ENCODE results near the gene PRRG3. TPM values are rescaled to one million over a fixed set of nuclear protein-coding genes. Genes with fewer than 3 reads are reported as not detected.

The PRRG3 gene
- total and polyA plus RNA-seq, 9 of the 15 experiments (the other 6 are each of a cell fraction or from before 2014, with no cell fraction given): not detected

- no peak for TF ChIP-seq CCAR2 (IDR thresholded peaks at IDR 0.05; ENCODE audit: low read depth, low read length)
These were observed 58.8 kb downstream of the PRRG3 start (continued) for GRCh38 chrX:151754047-151754429.

DNA sequence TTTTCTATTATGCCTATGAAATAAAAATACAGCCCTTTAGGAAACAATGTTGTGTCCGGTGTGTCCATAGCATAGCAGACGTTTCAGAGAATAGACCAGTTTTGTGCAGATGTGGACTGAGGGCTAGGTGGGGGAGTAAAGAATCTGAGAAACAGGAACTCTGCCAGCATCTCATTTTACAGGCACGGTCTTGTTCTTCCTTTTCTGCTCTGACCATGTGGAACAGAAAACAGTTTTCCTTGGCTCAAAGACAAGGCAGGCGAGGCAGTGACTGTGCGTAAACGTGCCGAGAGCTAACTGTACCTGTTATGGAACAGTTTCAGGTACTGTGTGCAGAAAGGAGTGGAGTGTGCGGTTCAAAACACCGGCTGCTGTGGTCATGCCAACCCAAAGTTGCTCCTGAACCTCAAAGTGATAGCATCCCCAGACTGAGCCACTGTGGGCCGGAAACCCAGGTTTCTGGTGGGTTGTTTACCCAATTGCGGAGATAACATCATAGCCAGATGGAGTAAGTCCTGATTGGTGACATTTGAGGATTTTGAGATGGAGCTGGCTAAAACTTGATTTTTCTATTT is 59.5 kb downstream of the PRRG3 start:
- Histone ChIP-seq H4K20me1 (replicated peaks; ENCODE audit: control insufficient read depth, insufficient read depth, low read length) (no peaks in the 10 kb centered on the region), H3K9me3 (replicated peaks; ENCODE audit: control insufficient read depth, insufficient read depth, low read depth, low read length) (no peaks in the 10 kb centered on the region), H3K4me3 (no peak overlapping the region), H3K4me1 (replicated peaks in 1 of 2; ENCODE audit: control insufficient read depth in 2 of 2, insufficient read depth in 2 of 2, low read length in 2 of 2) (peaks cover 0 to 6% of the 10 kb centered on the region in 2 experiments; a peak in 2 of 5 replicates), H2AFZ (ENCODE audit: low read depth, low read length) (no peak overlapping the region), H3K9ac (ENCODE audit: insufficient read depth in 1 of 2, low read depth in 2 of 2, low read length in 2 of 2) (no peak overlapping the region), H3K27me3 (ENCODE audit: control insufficient read depth in 2 of 2, insufficient read depth in 2 of 2, low read length in 2 of 2) (peaks cover 0 to 6% of the 10 kb centered on the region in 2 experiments; a peak in 1 of 5 replicates), H3K36me3 (ENCODE audit: control insufficient read depth, insufficient read depth, low read length) (no peaks in the 10 kb centered on the region), H3K79me2 (ENCODE audit: control insufficient read depth, insufficient read depth, low read length) (no peaks in the 10 kb centered on the region), H3K27ac (ENCODE audit: extremely low read depth, low read depth, low read length) (no peak overlapping the region), H3K9me1 (ENCODE audit: control insufficient read depth, insufficient read depth, low read length) (no peaks in the 10 kb centered on the region), H3K4me2 (ENCODE audit: insufficient read depth, low read length) (no peak overlapping the region)
- TF ChIP-seq, protein P1, sequence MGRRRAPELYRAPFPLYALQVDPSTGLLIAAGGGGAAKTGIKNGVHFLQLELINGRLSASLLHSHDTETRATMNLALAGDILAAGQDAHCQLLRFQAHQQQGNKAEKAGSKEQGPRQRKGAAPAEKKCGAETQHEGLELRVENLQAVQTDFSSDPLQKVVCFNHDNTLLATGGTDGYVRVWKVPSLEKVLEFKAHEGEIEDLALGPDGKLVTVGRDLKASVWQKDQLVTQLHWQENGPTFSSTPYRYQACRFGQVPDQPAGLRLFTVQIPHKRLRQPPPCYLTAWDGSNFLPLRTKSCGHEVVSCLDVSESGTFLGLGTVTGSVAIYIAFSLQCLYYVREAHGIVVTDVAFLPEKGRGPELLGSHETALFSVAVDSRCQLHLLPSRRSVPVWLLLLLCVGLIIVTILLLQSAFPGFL (CRISPR knock-in tag; IDR thresholded peaks at IDR 0.05): no peak
- TF ChIP-seq, protein P2, sequence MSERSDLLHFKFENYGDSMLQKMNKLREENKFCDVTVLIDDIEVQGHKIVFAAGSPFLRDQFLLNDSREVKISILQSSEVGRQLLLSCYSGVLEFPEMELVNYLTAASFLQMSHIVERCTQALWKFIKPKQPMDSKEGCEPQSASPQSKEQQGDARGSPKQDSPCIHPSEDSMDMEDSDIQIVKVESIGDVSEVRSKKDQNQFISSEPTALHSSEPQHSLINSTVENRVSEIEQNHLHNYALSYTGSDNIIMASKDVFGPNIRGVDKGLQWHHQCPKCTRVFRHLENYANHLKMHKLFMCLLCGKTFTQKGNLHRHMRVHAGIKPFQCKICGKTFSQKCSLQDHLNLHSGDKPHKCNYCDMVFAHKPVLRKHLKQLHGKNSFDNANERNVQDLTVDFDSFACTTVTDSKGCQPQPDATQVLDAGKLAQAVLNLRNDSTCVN (CRISPR knock-in tag; IDR thresholded peaks at IDR 0.05): no peak
- TF ChIP-seq SP2 (IDR thresholded peaks at IDR 0.05; ENCODE audit: extremely low read depth, low read depth, low read length, poor library complexity, severe bottlenecking): no peak
- intact Hi-C loops (cut with micrococcal nuclease) (loop anchor here (5.0 kb wide), 1 partner anchor 588 kb away; no protein-coding TSS in a partner anchor), in situ Hi-C loops (cut with MboI) (loop anchor here (5.0 kb wide), 2 partner anchors 888 to 1068 kb away; no protein-coding TSS in a partner anchor)
- no TSS peak for BruUV-seq (replicated peaks)
- ATAC-seq (no peak), DNase-seq (ENCODE audit: extremely low read depth in 1 of 4, low spot score in 3 of 4) (no peak), FAIRE-seq (no peak)
- 29% methylated on average over 11 of the region's 11 CpGs for WGBS (ENCODE audit: insufficient coverage, low coverage, missing lambda C conversion rate)
- ChIA-PET POLR2A (no interaction called here), CTCF (ENCODE audit: low intra/inter-chr PET ratio) (interaction anchor here (1.9 kb wide), 1 partner anchor 880 kb away, joined by 9 read pairs; no protein-coding TSS in a partner anchor)

Other genes with a start within 250 kb of the PRRG3 start
- gene PASD1, start 131.8 kb upstream of the PRRG3 start, total RNA-seq (2014; rRNA removed): 9.5 and 12.3 TPM in 2 replicates
- 10.9 and 11.3 TPM in 2 replicates for gene PASD1, start 131.8 kb upstream of the PRRG3 start, total RNA-seq (2014; rRNA removed; fragmentation: Illumina TruSeq; extraction: Trizol)
- 11.0 and 11.7 TPM in 2 replicates for gene PASD1, start 131.8 kb upstream of the PRRG3 start, total RNA-seq (2015; rRNA removed; fragmentation: Illumina TruSeq; extraction: Trizol)
- gene PASD1, start 131.8 kb upstream of the PRRG3 start, total RNA-seq (2021): 9.6 and 10.5 TPM in 2 replicates
- gene PASD1, start 131.8 kb upstream of the PRRG3 start, polyA plus RNA-seq (2011; rRNA removed): 6.9 and 7.9 TPM in 2 replicates
- gene PASD1, start 131.8 kb upstream of the PRRG3 start, polyA plus RNA-seq (2014; fragmentation: Illumina TruSeq; extraction: Trizol): 12.2 and 12.8 TPM in 2 replicates
- gene PASD1, start 131.8 kb upstream of the PRRG3 start, polyA plus RNA-seq (2014; fragmentation: Nextera tagmentation; extraction: Ambion mirVana): 1 to 10 TPM; 1.7 to 4.3 TPM
- gene PASD1, start 131.8 kb upstream of the PRRG3 start, polyA plus RNA-seq (2014; rRNA removed): 11.1 and 11.3 TPM in 2 replicates
- gene FATE1, start 20.6 kb downstream of the PRRG3 start, total RNA-seq (2014; rRNA removed): not detected in 2 replicates
- not detected in 2 replicates for gene FATE1, start 20.6 kb downstream of the PRRG3 start, total RNA-seq (2014; rRNA removed; fragmentation: Illumina TruSeq; extraction: Trizol)
- not detected in 2 replicates for gene FATE1, start 20.6 kb downstream of the PRRG3 start, total RNA-seq (2015; rRNA removed; fragmentation: Illumina TruSeq; extraction: Trizol)
- gene FATE1, start 20.6 kb downstream of the PRRG3 start, total RNA-seq (2021): not detected in 2 replicates
- not detected in 2 replicates for gene FATE1, start 20.6 kb downstream of the PRRG3 start, polyA plus RNA-seq (2011; rRNA removed)
- not detected in 2 replicates for gene FATE1, start 20.6 kb downstream of the PRRG3 start, polyA plus RNA-seq (2014; fragmentation: Illumina TruSeq; extraction: Trizol)
- gene FATE1, start 20.6 kb downstream of the PRRG3 start, polyA plus RNA-seq (2014; fragmentation: Nextera tagmentation; extraction: Ambion mirVana): not detected
- gene FATE1, start 20.6 kb downstream of the PRRG3 start, polyA plus RNA-seq (2014; rRNA removed): not detected in 2 replicates
- gene CNGA2, start 39.3 kb downstream of the PRRG3 start, total RNA-seq (2014; rRNA removed): not detected in 2 replicates
- not detected in 2 replicates for gene CNGA2, start 39.3 kb downstream of the PRRG3 start, total RNA-seq (2014; rRNA removed; fragmentation: Illumina TruSeq; extraction: Trizol)
- not detected in 2 replicates for gene CNGA2, start 39.3 kb downstream of the PRRG3 start, total RNA-seq (2015; rRNA removed; fragmentation: Illumina TruSeq; extraction: Trizol)
- not detected in 2 replicates for gene CNGA2, start 39.3 kb downstream of the PRRG3 start, total RNA-seq (2021)
- not detected in 2 replicates for gene CNGA2, start 39.3 kb downstream of the PRRG3 start, polyA plus RNA-seq (2011; rRNA removed)
- not detected in 2 replicates for gene CNGA2, start 39.3 kb downstream of the PRRG3 start, polyA plus RNA-seq (2014; fragmentation: Illumina TruSeq; extraction: Trizol)
- not detected for gene CNGA2, start 39.3 kb downstream of the PRRG3 start, polyA plus RNA-seq (2014; fragmentation: Nextera tagmentation; extraction: Ambion mirVana)
- gene CNGA2, start 39.3 kb downstream of the PRRG3 start, polyA plus RNA-seq (2014; rRNA removed): not detected in 2 replicates
- gene MAGEA4, start 217.4 kb downstream of the PRRG3 start, total RNA-seq (2014; rRNA removed): 0.50 and 0.90 TPM in 2 replicates
- gene MAGEA4, start 217.4 kb downstream of the PRRG3 start, total RNA-seq (2014; rRNA removed; fragmentation: Illumina TruSeq; extraction: Trizol): 0.67 and 0.95 TPM in 2 replicates
- gene MAGEA4, start 217.4 kb downstream of the PRRG3 start, total RNA-seq (2015; rRNA removed; fragmentation: Illumina TruSeq; extraction: Trizol): 0.53 and 0.69 TPM in 2 replicates
- gene MAGEA4, start 217.4 kb downstream of the PRRG3 start, total RNA-seq (2021): 0.40 and 0.62 TPM in 2 replicates
- 0.18 and 0.42 TPM in 2 replicates for gene MAGEA4, start 217.4 kb downstream of the PRRG3 start, polyA plus RNA-seq (2011; rRNA removed)
- 0.84 and 1.1 TPM in 2 replicates for gene MAGEA4, start 217.4 kb downstream of the PRRG3 start, polyA plus RNA-seq (2014; fragmentation: Illumina TruSeq; extraction: Trizol)
- gene MAGEA4, start 217.4 kb downstream of the PRRG3 start, polyA plus RNA-seq (2014; fragmentation: Nextera tagmentation; extraction: Ambion mirVana): 1 to 10 TPM in 1 of 2 experiments, under 1 TPM in 1; 0.93 to 1.9 TPM
- gene MAGEA4, start 217.4 kb downstream of the PRRG3 start, polyA plus RNA-seq (2014; rRNA removed): 0.60 and 0.70 TPM in 2 replicates

Data from K562 (cell line).